Progenitor cell of endocrine pancreas (in vitro differentiated cells): ENCODE measurements around the gene DNAJC27. TPM values are rescaled to one million over a fixed set of nuclear protein-coding genes. Genes with fewer than 3 reads are reported as not detected.

Source experiments
- DNase-seq: peaks from one replicate; pipeline ENCODE4 v3.0.0; 2021; ENCODE audit warnings: low spot score; ENCODE audit not compliant: unreplicated experiment
- H3K27ac Mint-ChIP-seq: 2 replicates; pipeline ENCODE4 v1.8.0; 2021; ENCODE audit warnings: mild to moderate bottlenecking, moderate library complexity, mixed read lengths
- H3K27me3 Mint-ChIP-seq: 2 replicates; pipeline ENCODE4 v1.8.0; 2021; ENCODE audit warnings: mixed read lengths
- H3K36me3 Mint-ChIP-seq: 2 replicates; pipeline ENCODE4 v1.8.0; 2022; ENCODE audit warnings: mixed read lengths; ENCODE audit not compliant: insufficient read depth
- H3K4me1 Mint-ChIP-seq: 2 replicates; pipeline ENCODE4 v1.8.0; 2021; ENCODE audit warnings: low read depth, mixed read lengths
- H3K4me3 Mint-ChIP-seq: 2 replicates; pipeline ENCODE4 v1.8.0; 2021; ENCODE audit warnings: low read depth, mild to moderate bottlenecking, moderate library complexity, mixed read lengths
- H3K9me3 Mint-ChIP-seq: 2 replicates; pipeline ENCODE4 v1.8.0; 2021; ENCODE audit warnings: low read depth, mixed read lengths
- total RNA-seq: library from RNA; stranded (reverse); gene quantifications from 2 replicates; pipeline ENCODE4 v1.2.1, GENCODE V29; 2021
- TF ChIP-seq, protein P1 (sequence below): fragments of 200-600 bp; sonication (generic); IDR thresholded peaks from one replicate; pipeline ENCODE4 v1.5.0; 2021; ENCODE audit warnings: antibody characterized with exemption, mild to moderate bottlenecking; ENCODE audit not compliant: unreplicated experiment

DNAJC27 gene
- total RNA-seq, 1 donor from 2014 or later: 11.3 TPM

DNA sequence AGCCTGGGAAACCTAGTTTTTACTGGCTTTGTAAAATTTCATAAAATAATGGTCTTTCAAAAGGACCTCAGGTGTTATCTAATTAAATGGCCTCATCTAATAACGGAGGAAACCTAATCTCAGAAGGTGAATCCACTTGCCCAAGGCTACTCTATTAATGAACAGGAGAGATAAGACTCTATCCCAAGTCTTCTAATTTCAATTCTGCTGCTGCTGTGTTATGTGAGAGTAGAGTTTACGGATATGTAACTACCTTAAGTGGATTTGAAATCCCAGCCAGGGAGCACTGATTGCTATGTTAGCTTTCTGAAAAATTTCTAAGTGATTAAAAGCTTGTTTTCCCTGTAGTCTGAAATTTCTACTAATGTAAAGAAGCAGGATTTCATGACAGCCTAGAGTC, 34.5 kb downstream of the DNAJC27 start:
- no peaks in the 10 kb centered on the region for H3K9me3 Mint-ChIP-seq
- peaks cover 4% of the 10 kb centered on the region for H3K27me3 Mint-ChIP-seq
- H3K27ac Mint-ChIP-seq: no peak overlapping the region
- H3K4me1 Mint-ChIP-seq: no peaks in the 10 kb centered on the region
- H3K4me3 Mint-ChIP-seq: no peak overlapping the region
- TF ChIP-seq, protein P1, sequence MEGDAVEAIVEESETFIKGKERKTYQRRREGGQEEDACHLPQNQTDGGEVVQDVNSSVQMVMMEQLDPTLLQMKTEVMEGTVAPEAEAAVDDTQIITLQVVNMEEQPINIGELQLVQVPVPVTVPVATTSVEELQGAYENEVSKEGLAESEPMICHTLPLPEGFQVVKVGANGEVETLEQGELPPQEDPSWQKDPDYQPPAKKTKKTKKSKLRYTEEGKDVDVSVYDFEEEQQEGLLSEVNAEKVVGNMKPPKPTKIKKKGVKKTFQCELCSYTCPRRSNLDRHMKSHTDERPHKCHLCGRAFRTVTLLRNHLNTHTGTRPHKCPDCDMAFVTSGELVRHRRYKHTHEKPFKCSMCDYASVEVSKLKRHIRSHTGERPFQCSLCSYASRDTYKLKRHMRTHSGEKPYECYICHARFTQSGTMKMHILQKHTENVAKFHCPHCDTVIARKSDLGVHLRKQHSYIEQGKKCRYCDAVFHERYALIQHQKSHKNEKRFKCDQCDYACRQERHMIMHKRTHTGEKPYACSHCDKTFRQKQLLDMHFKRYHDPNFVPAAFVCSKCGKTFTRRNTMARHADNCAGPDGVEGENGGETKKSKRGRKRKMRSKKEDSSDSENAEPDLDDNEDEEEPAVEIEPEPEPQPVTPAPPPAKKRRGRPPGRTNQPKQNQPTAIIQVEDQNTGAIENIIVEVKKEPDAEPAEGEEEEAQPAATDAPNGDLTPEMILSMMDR: no peak
- H3K36me3 Mint-ChIP-seq: no peaks in the 10 kb centered on the region
- no peak for DNase-seq

DNA sequence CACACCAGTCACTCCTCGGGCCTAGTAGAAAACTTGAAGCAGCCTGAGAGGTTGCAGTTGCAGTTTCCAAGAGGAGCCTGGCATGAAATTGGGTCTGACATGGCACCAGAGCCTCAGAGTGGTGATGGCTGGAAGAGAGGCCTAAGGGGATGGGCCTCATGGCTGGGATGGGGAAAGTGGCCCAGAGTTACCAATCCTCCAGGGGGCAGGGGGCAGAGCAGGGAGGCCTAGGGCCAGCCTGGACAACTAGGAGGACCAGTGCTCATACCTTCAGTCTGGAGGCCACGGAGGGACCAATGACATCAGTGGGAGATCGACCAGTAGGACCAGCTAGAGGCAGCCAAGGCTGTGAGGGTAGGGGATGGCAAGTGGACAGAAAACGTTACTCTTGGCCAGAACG, 36.6 kb downstream of the DNAJC27 start:
- TF ChIP-seq, protein P1: no peak
- Mint-ChIP-seq H3K4me3 (no peak overlapping the region), H3K27me3 (peaks cover 9% of the 10 kb centered on the region), H3K27ac (no peak overlapping the region), H3K9me3 (no peaks in the 10 kb centered on the region), H3K4me1 (no peaks in the 10 kb centered on the region), H3K36me3 (no peaks in the 10 kb centered on the region)
- no peak for DNase-seq

DNA sequence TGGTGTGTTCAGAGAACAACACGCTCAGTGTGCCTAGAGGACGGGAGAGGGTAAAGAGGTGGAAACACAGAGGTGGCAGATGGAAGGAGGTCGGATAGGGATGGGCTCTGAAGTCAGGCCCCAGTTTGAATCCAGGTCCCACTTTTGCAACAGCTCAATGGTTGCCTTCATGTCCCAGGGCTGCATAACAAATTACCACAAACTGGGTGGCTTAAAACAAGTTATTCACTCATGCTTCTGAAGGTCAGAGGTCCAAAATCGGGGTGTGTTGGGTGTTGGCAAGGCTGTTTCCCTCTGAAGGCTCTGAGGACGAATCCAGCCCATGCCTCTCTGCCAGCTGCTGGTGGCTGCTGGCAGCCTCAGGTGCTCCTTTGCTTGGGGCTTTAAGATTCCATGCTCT, 39.0 kb downstream of the DNAJC27 start:
- no peaks in the 10 kb centered on the region for H3K36me3 Mint-ChIP-seq
- no peak overlapping the region for H3K27ac Mint-ChIP-seq
- H3K27me3 Mint-ChIP-seq: peaks cover 17% of the 10 kb centered on the region
- DNase-seq: no peak
- TF ChIP-seq, protein P1: no peak
- no peaks in the 10 kb centered on the region for H3K9me3 Mint-ChIP-seq
- H3K4me3 Mint-ChIP-seq: no peak overlapping the region
- H3K4me1 Mint-ChIP-seq: no peaks in the 10 kb centered on the region

DNA sequence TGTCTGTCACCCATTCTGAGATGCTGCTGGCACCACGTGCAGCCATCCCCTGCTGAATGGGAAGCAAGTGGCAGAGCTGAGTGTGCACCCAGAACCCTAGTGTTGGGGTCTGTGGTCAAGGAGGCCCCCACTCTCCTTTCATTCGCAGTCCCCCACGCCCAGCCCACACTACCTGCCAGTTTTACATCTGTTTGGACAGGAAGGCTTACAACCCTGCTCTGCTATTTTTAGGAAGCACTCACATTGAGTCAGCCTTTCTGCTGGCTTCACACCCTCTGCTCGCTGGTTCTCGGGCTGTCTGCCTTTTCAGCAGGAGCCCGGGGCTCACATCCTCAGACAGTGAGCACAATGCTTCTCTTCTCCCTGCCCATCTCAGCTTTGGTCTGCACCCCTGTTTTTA, 41.0 kb downstream of the DNAJC27 start:
- no peak overlapping the region for H3K27ac Mint-ChIP-seq
- peaks cover 27% of the 10 kb centered on the region for H3K27me3 Mint-ChIP-seq
- no peaks in the 10 kb centered on the region for H3K9me3 Mint-ChIP-seq
- no peak overlapping the region for H3K4me3 Mint-ChIP-seq
- TF ChIP-seq, protein P1: no peak
- DNase-seq: no peak
- no peaks in the 10 kb centered on the region for H3K36me3 Mint-ChIP-seq
- H3K4me1 Mint-ChIP-seq: no peaks in the 10 kb centered on the region

DNA sequence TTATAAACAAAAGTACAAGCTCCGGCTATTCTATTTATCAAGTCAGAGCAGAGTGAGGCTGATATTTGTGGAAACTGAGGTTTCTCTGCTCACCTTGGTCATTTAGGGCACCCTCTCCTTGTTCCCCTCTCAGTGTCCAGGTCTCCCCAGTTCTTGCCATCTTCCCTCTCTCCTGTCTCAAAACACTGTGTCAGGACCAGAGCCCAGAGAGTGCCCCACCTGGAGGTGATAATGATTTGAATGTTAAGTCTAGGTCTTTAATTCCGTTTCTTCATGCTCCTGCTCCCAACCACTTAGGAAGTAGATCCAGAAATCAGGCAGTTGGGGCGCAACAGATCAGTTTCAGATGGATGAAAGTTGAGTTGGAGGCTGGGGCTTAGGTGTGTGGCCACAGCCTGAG, 42.5 kb downstream of the DNAJC27 start:
- TF ChIP-seq, protein P1: no peak
- H3K4me1 Mint-ChIP-seq: no peaks in the 10 kb centered on the region
- no peak overlapping the region for H3K27ac Mint-ChIP-seq
- H3K9me3 Mint-ChIP-seq: no peaks in the 10 kb centered on the region
- no peak overlapping the region for H3K4me3 Mint-ChIP-seq
- no peak for DNase-seq
- H3K36me3 Mint-ChIP-seq: no peaks in the 10 kb centered on the region
- H3K27me3 Mint-ChIP-seq: peaks cover 28% of the 10 kb centered on the region
